ENCODE data around the gene KCNQ2. TPM values are rescaled to one million over a fixed set of nuclear protein-coding genes. Genes with fewer than 3 reads are reported as not detected.

The KCNQ2 gene
- total RNA-seq, 1 donor from 2014 or later, result not detected

GRCh38 chr20:63404129-63405085 lies 68.0 kb downstream of the KCNQ2 start:
- no peak for DNase-seq (ENCODE audit: low read depth in 2 of 2)

GRCh38 chr20:63403403-63404105 lies 68.9 kb downstream of the KCNQ2 start:
- no peak for DNase-seq (ENCODE audit: low read depth in 2 of 2)

GRCh38 chr20:63402860-63403220 lies 69.6 kb downstream of the KCNQ2 start:
- DNase-seq (ENCODE audit: low read depth in 2 of 2), result no peak

- DNase-seq (ENCODE audit: low read depth in 2 of 2), result no peak
Observed at GRCh38 chr20:63402181-63402859, 70.1 kb downstream of the KCNQ2 start.

GRCh38 chr20:63401384-63402110 lies 70.9 kb downstream of the KCNQ2 start:
- DNase-seq (ENCODE audit: low read depth in 2 of 2), result no peak

GRCh38 chr20:63400486-63401210 lies 71.8 kb downstream of the KCNQ2 start:
- no peak for DNase-seq (ENCODE audit: low read depth in 2 of 2)

- DNase-seq (ENCODE audit: low read depth in 2 of 2), result no peak
Observed at GRCh38 chr20:63399596-63400375, 72.7 kb downstream of the KCNQ2 start.

- no peak for DNase-seq (ENCODE audit: low read depth in 2 of 2)
Observed at GRCh38 chr20:63398744-63399514, 73.5 kb downstream of the KCNQ2 start.

- DNase-seq (ENCODE audit: low read depth in 2 of 2), result no peak
Observed at GRCh38 chr20:63397946-63398450, 74.5 kb downstream of the KCNQ2 start.

GRCh38 chr20:63397155-63397843 lies 75.2 kb downstream of the KCNQ2 start:
- no peak for DNase-seq (ENCODE audit: low read depth in 2 of 2)

GRCh38 chr20:63396300-63396699 lies 76.2 kb downstream of the KCNQ2 start:
- DNase-seq (ENCODE audit: low read depth in 2 of 2), result no peak

- DNase-seq (ENCODE audit: low read depth in 2 of 2), result no peak
Observed at GRCh38 chr20:63395723-63396122, 76.7 kb downstream of the KCNQ2 start.

- no peak for DNase-seq (ENCODE audit: low read depth in 2 of 2)
Observed at GRCh38 chr20:63394920-63395455, 77.5 kb downstream of the KCNQ2 start.

- no peak for DNase-seq (ENCODE audit: low read depth in 2 of 2)
Observed at GRCh38 chr20:63394069-63394919, 78.2 kb downstream of the KCNQ2 start.

- DNase-seq (ENCODE audit: low read depth in 2 of 2), result no peak
Observed at GRCh38 chr20:63393566-63393965, 78.9 kb downstream of the KCNQ2 start.

- no peak for DNase-seq (ENCODE audit: low read depth in 2 of 2)
Observed at GRCh38 chr20:63392465-63393365, 79.7 kb downstream of the KCNQ2 start.
